Right atrium auricular region (tissue), 2 donors: ENCODE data around the gene ACOX2. TPM values are rescaled to one million over a fixed set of nuclear protein-coding genes. Genes with fewer than 3 reads are reported as not detected.

ENCODE experiments used
- DNase-seq: peaks from one replicate; pipeline ENCODE4 v3.0.0-alpha.2; 2019; ENCODE audit warnings: low spot score
- H3K27ac ChIP-seq, 2 donors: fragments of 200-600 bp; sonication (generic); 1 replicate in 1 of 2; 2 replicates in 1 of 2; pipeline ENCODE4 v1.5.1; 2016 to 2019
- H3K27me3 ChIP-seq, 2 donors: fragments of 200-600 bp; sonication (generic); one replicate each; pipeline versions ENCODE4 v1.5.1 to v1.6.0; 2017 to 2019
- H3K36me3 ChIP-seq: fragments of 200-600 bp; sonication (generic); one replicate; pipeline ENCODE4 v1.5.1; 2016
- H3K4me1 ChIP-seq, 2 donors: fragments of 200-600 bp; sonication (generic); one replicate each; pipeline versions ENCODE4 v1.5.1 to v1.6.0; 2017 to 2019
- H3K4me3 ChIP-seq, 2 donors: fragments of 200-600 bp; sonication (generic); 1 replicate in 1 of 2; 2 replicates in 1 of 2; pipeline ENCODE4 v1.5.1; 2017 to 2019; ENCODE audit warnings: mild to moderate bottlenecking in 1 of 2, moderate library complexity in 1 of 2
- H3K9me3 ChIP-seq, 2 donors: fragments of 200-600 bp; sonication (generic); one replicate each; pipeline ENCODE4 v1.5.1; 2019
- CTCF ChIP-seq, 2 donors: fragments of 200-600 bp; sonication (generic); IDR thresholded peaks; one replicate each; pipeline ENCODE4 v1.5.1; 2019; ENCODE audit warnings: antibody characterized with exemption in 2 of 2
- total RNA-seq, 2 donors: library from RNA; depleted of rRNA; stranded (reverse); fragments of >200 nt; gene quantifications; one replicate each; pipeline ENCODE4 v1.1.0, GENCODE V29; 2016

Gene ACOX2
- total RNA-seq, 2 donors from 2014 or later, result 11.5 to 30.2 TPM

- Histone ChIP-seq H3K4me1 (no peaks in the 10 kb centered on the region), H3K9me3 (no peaks in the 10 kb centered on the region), H3K4me3 (no peak overlapping the region), H3K27ac (no peak overlapping the region), H3K36me3 (peaks cover 76% of the 10 kb centered on the region), H3K27me3 (no peaks in the 10 kb centered on the region)
- no peak for DNase-seq
- no peak for TF ChIP-seq CTCF (IDR thresholded peaks at IDR 0.05)
Observed at GRCh38 chr3:58519668-58520402, 17.2 kb downstream of the ACOX2 start.

- Histone ChIP-seq H3K9me3 (no peaks in the 10 kb centered on the region), H3K27me3 (no peaks in the 10 kb centered on the region), H3K27ac (no peak overlapping the region), H3K36me3 (peaks cover 74% of the 10 kb centered on the region), H3K4me1 (no peaks in the 10 kb centered on the region), H3K4me3 (no peak overlapping the region)
- TF ChIP-seq CTCF (IDR thresholded peaks at IDR 0.05), result no peak
- peak; percentile 5 for DNase-seq
Observed at GRCh38 chr3:58518291-58518789, 18.6 kb downstream of the ACOX2 start.

- no peaks in the 10 kb centered on the region for H3K9me3 ChIP-seq
- no peak for DNase-seq
- H3K27ac ChIP-seq, result no peak overlapping the region
- no peaks in the 10 kb centered on the region for H3K27me3 ChIP-seq
- no peak overlapping the region for H3K4me3 ChIP-seq
- peaks cover 59% of the 10 kb centered on the region for H3K36me3 ChIP-seq
- H3K4me1 ChIP-seq, result no peaks in the 10 kb centered on the region
- no peak for TF ChIP-seq CTCF (IDR thresholded peaks at IDR 0.05)
Observed at GRCh38 chr3:58514405-58514804, 22.6 kb downstream of the ACOX2 start.

GRCh38 chr3:58508437-58508836, 28.6 kb downstream of the ACOX2 start:
- Histone ChIP-seq H3K27ac (no peak overlapping the region), H3K9me3 (no peaks in the 10 kb centered on the region), H3K36me3 (peaks cover 60% of the 10 kb centered on the region), H3K4me3 (no peak overlapping the region), H3K4me1 (no peaks in the 10 kb centered on the region), H3K27me3 (no peaks in the 10 kb centered on the region)
- no peak for TF ChIP-seq CTCF (IDR thresholded peaks at IDR 0.05)
- no peak for DNase-seq

- Histone ChIP-seq H3K4me3 (no peak overlapping the region), H3K27me3 (no peaks in the 10 kb centered on the region), H3K9me3 (no peaks in the 10 kb centered on the region), H3K4me1 (no peaks in the 10 kb centered on the region), H3K27ac (no peak overlapping the region), H3K36me3 (peaks cover 53% of the 10 kb centered on the region)
- no peak for TF ChIP-seq CTCF (IDR thresholded peaks at IDR 0.05)
- DNase-seq, result peak; percentile 0
Observed at GRCh38 chr3:58507356-58508078, 29.5 kb downstream of the ACOX2 start.
